Activated CD4-positive, alpha-beta T cell treated with anti-CD3 and anti-CD28 coated beads for 1 hour (primary cell): Measurements from ENCODE around the gene MEGF10.

Experiments
- DNase-seq: peaks from one replicate; pipeline ENCODE4 v3.0.0-alpha.2; 2020

The MEGF10 gene

GRCh38 chr5:127331890-127332649 is 41.5 kb downstream of the MEGF10 start:
- DNase-seq: no peak

DNA sequence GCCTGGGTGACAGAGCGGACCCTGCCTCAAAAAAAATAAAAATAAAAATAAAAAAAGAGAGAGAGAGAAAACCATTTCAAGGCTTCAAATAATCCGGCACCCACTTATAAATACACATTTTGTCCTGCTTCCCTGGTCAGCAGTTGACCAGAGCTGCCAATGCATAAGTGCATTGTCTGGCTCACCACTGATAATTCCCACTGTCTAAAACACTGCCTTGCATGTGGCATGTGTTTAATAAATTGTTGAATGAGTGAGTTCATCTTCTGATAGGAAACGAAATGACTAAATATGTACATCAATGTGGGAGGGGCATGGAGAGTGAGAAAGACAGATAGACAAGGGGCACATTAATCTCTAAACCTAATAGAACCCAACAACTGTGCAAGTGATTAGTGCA is 42.9 kb downstream of the MEGF10 start:
- DNase-seq: no peak

GRCh38 chr5:127335381-127335780 is 44.8 kb downstream of the MEGF10 start:
- DNase-seq: no peak

DNA sequence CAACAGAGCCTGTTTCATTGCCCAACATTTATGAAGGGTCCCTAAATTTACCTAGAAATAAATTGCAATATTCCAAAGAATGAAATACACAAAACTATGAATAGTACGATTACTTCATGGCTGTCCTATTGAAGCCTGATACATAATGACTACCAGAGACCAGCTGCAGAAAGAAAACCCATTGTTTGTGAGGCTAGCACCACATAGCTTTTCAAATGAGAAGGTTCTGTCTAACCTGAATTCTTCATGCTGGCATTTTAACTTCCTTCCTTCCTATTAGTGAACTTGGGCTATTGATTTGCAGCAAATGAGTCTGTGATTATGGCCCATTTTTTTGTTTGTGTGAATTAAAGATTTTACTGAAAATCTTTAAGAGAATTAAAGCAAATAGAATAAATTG is 47.3 kb downstream of the MEGF10 start:
- no peak for DNase-seq

DNA sequence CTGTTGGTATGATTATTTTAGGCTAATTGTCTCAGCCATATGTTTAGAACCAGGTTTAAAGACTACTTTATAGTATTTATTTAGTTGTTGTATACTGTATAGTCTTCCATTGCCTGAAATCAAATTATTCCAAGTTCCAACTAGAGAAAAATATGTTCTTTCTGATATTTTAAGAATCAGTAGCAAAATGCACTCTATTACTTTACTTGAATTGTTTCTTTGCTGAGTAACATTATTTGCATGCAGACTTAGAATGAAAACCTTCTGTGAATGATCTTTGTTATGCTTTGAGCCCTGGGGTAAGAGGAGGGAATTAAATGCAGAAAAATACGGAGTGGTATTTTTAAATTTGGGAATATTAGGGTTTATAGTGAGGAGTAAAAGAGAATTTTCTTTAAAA is 47.9 kb downstream of the MEGF10 start:
- no peak for DNase-seq

DNA sequence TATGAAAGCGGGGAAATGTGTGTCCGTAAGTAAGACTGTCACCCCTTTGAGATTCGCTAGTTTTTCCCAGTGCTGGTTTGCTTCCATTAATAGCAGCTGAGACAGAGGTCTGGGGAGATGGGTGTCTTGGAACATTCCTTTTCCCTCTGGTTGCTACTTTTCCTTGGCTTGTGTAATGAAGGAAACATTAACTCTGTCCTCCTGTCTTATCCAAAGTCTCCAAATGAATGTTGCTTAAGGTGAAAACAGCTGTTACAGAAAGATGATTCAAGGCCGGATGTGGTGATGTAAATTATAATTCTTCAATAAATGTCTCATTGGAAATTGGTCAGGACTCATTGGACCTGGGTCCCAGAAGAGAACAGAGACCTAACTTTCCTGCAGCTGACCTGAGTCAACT is 50.0 kb downstream of the MEGF10 start:
- DNase-seq: no peak

DNA sequence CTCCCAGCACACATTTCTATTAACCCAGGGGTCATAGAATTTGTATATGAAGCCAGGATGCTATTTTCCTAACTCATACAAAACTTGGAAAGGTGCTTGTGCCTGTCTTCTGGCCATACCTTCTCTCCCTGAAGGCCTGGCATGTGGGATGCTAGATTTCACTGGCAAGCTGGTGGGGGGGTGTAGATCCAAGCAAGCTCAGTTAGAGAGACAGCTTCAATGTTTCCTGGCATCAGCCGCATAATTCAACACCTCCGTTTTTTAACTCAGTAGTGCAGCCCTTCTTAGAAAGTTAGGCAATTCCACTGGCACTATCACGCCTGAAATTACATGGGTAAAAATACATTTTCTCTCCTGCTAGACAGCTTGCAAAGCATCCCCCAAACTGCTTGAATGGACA is 51.8 kb downstream of the MEGF10 start:
- DNase-seq: no peak

DNA sequence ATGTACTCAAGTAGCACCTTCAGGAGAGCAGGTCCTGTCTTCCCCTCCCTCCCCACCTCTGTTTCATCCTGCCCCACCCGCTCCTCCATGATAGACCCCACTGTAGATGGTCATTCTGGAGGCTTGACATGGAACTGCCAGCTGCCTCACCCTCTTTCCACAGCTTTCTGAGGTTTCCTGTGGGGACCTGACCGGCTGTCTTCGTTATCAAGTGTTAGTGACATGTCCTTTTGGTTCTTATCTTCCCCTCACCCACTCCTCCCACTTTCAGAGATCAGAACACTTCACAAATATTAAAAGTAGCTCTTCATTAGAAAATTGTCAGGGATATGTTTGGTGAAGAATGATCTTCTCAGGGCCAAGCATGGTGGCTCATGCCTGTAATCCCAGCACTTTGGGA is 52.7 kb downstream of the MEGF10 start:
- no peak for DNase-seq

DNA sequence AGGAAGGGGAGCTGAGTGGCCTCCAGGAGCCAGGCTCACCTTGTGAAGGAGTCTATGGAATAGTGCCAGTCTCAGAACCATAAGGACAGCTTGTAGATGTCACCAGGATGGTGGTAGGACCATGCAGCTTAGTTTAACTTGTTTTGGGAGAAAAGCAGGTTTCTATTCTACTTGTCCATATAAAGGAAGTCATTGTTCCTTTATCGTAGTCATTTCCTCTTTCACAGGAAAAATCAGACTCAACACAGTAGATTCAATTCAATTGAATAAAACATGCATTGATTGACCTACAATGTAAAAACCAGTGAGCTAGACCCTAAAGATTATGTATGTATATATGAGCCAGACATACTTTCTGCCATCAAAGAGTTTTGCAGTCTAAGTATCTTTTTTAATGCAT is 53.3 kb downstream of the MEGF10 start:
- DNase-seq: no peak

DNA sequence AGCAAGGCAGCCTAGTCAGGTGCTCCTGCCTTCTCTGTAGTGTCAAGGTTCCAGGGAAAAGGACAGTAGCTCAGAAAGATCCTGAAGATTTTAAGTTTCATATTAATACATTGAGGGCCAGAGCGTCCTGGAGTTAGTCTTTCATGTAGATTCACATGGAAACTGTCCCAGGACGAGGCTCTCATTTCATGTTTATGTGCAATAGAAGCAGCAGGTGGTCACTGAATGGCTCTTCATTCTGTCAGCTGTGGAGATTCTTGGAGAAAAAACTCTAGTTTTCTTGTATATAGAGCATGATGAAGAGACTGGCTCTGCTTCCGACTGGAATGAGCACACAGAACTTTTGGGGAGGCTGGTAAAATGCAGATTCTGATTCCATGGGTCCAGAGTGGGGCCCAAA is 54.3 kb downstream of the MEGF10 start:
- DNase-seq: no peak

DNA sequence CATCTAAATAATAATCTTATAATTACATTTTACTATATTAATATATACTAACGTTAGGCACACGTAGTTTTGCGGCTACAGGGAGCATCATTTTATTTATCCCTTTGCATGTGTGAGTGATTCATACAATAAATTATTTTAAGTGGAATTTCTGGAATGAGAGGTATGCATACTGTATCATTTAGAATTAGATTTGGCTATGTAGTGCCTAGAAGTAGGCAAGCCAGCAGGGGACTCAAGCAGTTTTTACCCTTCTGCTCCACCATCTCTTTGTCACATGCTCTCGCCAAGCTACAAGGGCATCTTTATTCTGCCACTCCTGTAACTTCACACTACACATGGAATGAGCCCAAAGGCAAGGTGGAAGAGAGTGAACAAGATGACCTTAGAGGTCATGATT is 60.8 kb downstream of the MEGF10 start:
- DNase-seq: no peak

GRCh38 chr5:127352068-127352467 is 61.5 kb downstream of the MEGF10 start:
- DNase-seq: no peak

DNA sequence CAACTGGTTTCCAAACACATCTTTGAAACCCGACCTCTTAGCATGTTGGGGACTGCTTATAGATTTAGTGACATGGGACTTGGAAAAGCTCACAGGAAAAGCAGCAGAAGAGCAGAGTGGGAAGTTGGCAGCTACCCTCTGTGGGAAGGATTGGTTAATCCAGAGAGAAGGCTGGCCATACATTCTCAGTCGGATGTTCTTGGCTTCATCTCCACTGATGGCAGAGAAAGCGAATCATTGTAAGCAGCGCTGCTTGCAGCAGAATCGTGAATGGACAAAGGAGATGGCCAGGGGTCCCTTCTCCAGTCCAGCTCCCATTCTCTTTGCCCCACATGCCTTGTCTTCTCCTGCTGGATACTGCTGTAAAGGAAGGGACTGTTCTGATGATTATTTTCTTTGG is 62.7 kb downstream of the MEGF10 start:
- DNase-seq: no peak

DNA sequence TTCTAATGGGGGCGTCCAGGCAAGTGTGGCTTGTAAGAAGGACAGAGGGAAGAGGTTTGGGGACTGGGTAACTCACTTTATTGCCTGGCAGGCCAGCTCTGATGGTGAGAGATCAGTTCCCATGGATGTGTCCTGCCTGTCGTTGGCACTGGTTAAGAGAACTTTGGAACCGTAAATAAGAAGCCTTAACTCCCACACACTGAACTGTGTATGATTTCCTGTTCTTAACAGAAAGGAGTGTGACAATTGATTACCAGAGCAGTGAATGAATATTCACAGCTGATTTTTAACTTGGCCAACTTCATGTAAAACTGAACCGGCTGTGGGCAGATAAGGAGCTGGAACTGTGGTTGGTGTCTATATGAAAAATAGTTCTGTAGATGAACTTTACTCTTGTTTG is 63.2 kb downstream of the MEGF10 start:
- no peak for DNase-seq

DNA sequence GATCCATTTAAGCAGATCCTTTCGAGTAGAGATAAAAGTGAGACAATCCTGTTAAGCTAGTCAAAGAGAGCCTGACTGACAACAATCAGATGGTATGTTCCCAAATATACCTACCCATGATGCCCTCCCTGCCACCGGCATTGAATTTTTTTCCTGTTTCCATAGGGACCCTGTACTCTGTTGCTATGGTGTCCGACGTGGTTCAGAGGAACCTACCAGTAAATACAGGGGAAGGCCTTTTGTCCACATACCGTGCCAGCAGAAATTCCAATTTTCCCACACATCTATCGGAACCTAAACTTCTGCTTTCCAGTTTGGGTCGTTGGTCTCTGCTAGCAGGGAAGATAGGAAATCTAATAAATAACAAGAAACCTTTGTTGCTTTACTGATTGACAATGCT is 64.7 kb downstream of the MEGF10 start:
- DNase-seq: no peak

GRCh38 chr5:127358284-127358683 is 67.7 kb downstream of the MEGF10 start:
- DNase-seq: no peak

GRCh38 chr5:127358740-127359139 is 68.1 kb downstream of the MEGF10 start:
- no peak for DNase-seq

GRCh38 chr5:127359502-127359901 is 68.9 kb downstream of the MEGF10 start:
- no peak for DNase-seq

- no peak for DNase-seq
Measured at GRCh38 chr5:127363403-127363802, 72.8 kb downstream of the MEGF10 start.

- no peak for DNase-seq
Measured at GRCh38 chr5:127367029-127367428, 76.4 kb downstream of the MEGF10 start.

DNA sequence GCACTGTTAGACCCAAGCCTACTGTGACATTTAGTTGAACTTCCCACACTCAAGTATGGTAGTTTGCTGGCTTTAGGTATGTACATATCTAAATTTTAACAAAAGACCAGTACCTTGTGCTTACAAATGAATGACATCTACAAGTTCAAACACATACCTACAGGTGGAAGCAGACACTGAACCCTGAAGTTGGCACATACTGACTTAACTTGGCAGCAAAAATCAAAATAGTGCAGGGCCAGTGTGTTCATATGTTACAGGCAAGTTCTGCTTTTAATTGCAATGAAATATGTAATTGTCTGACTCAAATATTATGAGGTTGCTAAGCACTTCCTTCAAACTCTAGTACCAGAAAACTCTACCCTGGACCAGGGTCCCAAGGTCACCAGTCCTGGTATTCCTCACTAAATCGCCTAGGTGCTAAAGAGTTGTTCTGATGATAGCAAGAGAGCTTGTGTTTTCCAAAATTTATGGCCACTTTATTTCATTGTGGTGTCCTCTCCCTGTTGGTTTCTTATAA is 77.4 kb downstream of the MEGF10 start:
- no peak for DNase-seq

- no peak for DNase-seq
Measured at GRCh38 chr5:127369796-127370195, 79.2 kb downstream of the MEGF10 start.

DNA sequence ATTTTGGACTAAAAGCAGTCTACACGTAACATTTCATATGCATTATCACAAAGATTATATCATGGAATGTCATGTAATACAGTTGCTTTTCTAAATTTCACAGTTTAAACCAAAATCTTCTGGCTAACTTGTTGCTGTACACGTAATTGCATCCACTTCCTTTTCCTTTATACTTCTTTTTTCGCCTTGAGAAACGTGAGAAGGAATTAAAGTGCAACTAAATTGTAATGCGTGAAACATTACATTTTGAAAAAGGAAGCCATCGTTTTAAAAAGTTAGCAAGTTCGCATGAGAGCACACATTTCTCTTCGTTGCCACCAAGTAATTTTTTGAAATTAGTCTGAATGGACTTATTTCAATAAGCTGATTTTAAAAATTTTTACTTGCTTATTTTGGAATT is 80.0 kb downstream of the MEGF10 start:
- DNase-seq: no peak

- DNase-seq: no peak
Measured at GRCh38 chr5:127373858-127374491, 83.4 kb downstream of the MEGF10 start.

DNA sequence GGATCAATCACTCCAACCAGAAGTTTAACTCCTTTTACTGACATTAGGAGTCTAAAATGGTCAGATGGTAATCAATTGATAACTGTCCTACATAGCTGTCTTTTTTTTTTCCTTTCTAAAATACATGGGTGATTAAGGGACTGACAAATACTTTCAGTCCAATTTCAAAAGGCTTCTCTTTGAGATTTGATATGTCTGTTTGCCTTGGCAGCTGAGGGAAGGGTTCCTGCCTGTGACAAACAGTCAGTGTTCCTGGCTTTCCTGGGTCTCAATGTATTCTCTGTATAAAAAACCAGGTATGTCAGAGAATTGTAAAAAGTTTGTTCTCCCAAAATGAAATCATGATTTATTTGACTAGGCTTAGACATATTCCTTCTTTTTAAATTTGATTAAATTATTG is 84.5 kb downstream of the MEGF10 start:
- no peak for DNase-seq
